Measurements from ENCODE around the gene MFAP1.

The MFAP1 gene

GRCh38 chr15:43775411-43775965, 49.0 kb downstream of the MFAP1 start:
- DNase-seq (ENCODE audit: low read depth, low spot score) = no peak
- Histone ChIP-seq H3K27ac (peak overlapping the region; percentile 77), H3K36me3 (ENCODE audit: insufficient read depth, low read length) (peaks cover 31% of the 10 kb centered on the region), H3K9ac (ENCODE audit: insufficient read length) (no peak overlapping the region), H3K4me3 (no peak overlapping the region), H3K9me3 (ENCODE audit: low read depth, low read length) (no peaks in the 10 kb centered on the region)
- TF ChIP-seq EZH2 (IDR thresholded peaks at IDR 0.05) = no peak
- TF ChIP-seq FOXP2 (optimal IDR thresholded peaks at IDR 0.05; ENCODE audit: control extremely low read depth, extremely low read length, insufficient read depth) = no peak
- TF ChIP-seq POLR2AphosphoS5 (IDR thresholded peaks at IDR 0.05; ENCODE audit: borderline replicate concordance, low read depth, low read length) = no peak

GRCh38 chr15:43774062-43774461, 50.4 kb downstream of the MFAP1 start:
- no peak for DNase-seq (ENCODE audit: low read depth, low spot score)
- H3K4me3 ChIP-seq = no peak overlapping the region
- no peaks in the 10 kb centered on the region for H3K9me3 ChIP-seq (ENCODE audit: low read depth, low read length)
- H3K9ac ChIP-seq (ENCODE audit: insufficient read length) = no peak overlapping the region
- H3K36me3 ChIP-seq (ENCODE audit: insufficient read depth, low read length) = peaks cover 44% of the 10 kb centered on the region
- TF ChIP-seq EZH2 (IDR thresholded peaks at IDR 0.05) (no peak), FOXP2 (optimal IDR thresholded peaks at IDR 0.05; ENCODE audit: control extremely low read depth, extremely low read length, insufficient read depth) (no peak), POLR2AphosphoS5 (IDR thresholded peaks at IDR 0.05; ENCODE audit: borderline replicate concordance, low read depth, low read length) (no peak)
- H3K27ac ChIP-seq = peak overlapping the region; percentile 77

GRCh38 chr15:43772624-43773023, 51.9 kb downstream of the MFAP1 start:
- H3K9ac ChIP-seq (ENCODE audit: insufficient read length) = no peak overlapping the region
- no peak for TF ChIP-seq POLR2AphosphoS5 (IDR thresholded peaks at IDR 0.05; ENCODE audit: borderline replicate concordance, low read depth, low read length)
- no peak for TF ChIP-seq FOXP2 (optimal IDR thresholded peaks at IDR 0.05; ENCODE audit: control extremely low read depth, extremely low read length, insufficient read depth)
- no peak for TF ChIP-seq EZH2 (IDR thresholded peaks at IDR 0.05)
- H3K36me3 ChIP-seq (ENCODE audit: insufficient read depth, low read length) = peaks cover 56% of the 10 kb centered on the region
- H3K27ac ChIP-seq = no peak overlapping the region; the same call in 1 of the 2 replicates
- H3K9me3 ChIP-seq (ENCODE audit: low read depth, low read length) = no peaks in the 10 kb centered on the region
- DNase-seq (ENCODE audit: low read depth, low spot score) = no peak
- no peak overlapping the region for H3K4me3 ChIP-seq

- no peak overlapping the region for H3K27ac ChIP-seq
- no peak overlapping the region for H3K9ac ChIP-seq (ENCODE audit: insufficient read length)
- H3K36me3 ChIP-seq (ENCODE audit: insufficient read depth, low read length) = peaks cover 63% of the 10 kb centered on the region
- no peak overlapping the region for H3K4me3 ChIP-seq
- no peak for TF ChIP-seq POLR2AphosphoS5 (IDR thresholded peaks at IDR 0.05; ENCODE audit: borderline replicate concordance, low read depth, low read length)
- no peak for TF ChIP-seq EZH2 (IDR thresholded peaks at IDR 0.05)
- TF ChIP-seq FOXP2 (optimal IDR thresholded peaks at IDR 0.05; ENCODE audit: control extremely low read depth, extremely low read length, insufficient read depth) = no peak
- no peaks in the 10 kb centered on the region for H3K9me3 ChIP-seq (ENCODE audit: low read depth, low read length)
- DNase-seq (ENCODE audit: low read depth, low spot score) = no peak
Measured at GRCh38 chr15:43771816-43772215, 52.7 kb downstream of the MFAP1 start.

GRCh38 chr15:43769584-43770228, 54.8 kb downstream of the MFAP1 start:
- H3K4me3 ChIP-seq = no peak overlapping the region
- no peak for DNase-seq (ENCODE audit: low read depth, low spot score)
- TF ChIP-seq POLR2AphosphoS5 (IDR thresholded peaks at IDR 0.05; ENCODE audit: borderline replicate concordance, low read depth, low read length) (no peak), EZH2 (IDR thresholded peaks at IDR 0.05) (no peak), FOXP2 (optimal IDR thresholded peaks at IDR 0.05; ENCODE audit: control extremely low read depth, extremely low read length, insufficient read depth) (no peak)
- H3K9ac ChIP-seq (ENCODE audit: insufficient read length) = no peak overlapping the region
- H3K9me3 ChIP-seq (ENCODE audit: low read depth, low read length) = no peaks in the 10 kb centered on the region
- peaks cover 84% of the 10 kb centered on the region for H3K36me3 ChIP-seq (ENCODE audit: insufficient read depth, low read length)
- H3K27ac ChIP-seq = no peak overlapping the region

GRCh38 chr15:43763819-43764446, 60.6 kb downstream of the MFAP1 start:
- no peak for DNase-seq (ENCODE audit: low read depth, low spot score)
- Histone ChIP-seq H3K4me3 (no peak overlapping the region), H3K9ac (ENCODE audit: insufficient read length) (no peak overlapping the region), H3K9me3 (ENCODE audit: low read depth, low read length) (no peaks in the 10 kb centered on the region), H3K27ac (no peak overlapping the region), H3K36me3 (ENCODE audit: insufficient read depth, low read length) (peaks cover 81% of the 10 kb centered on the region)
- TF ChIP-seq FOXP2 (optimal IDR thresholded peaks at IDR 0.05; ENCODE audit: control extremely low read depth, extremely low read length, insufficient read depth) = no peak
- no peak for TF ChIP-seq POLR2AphosphoS5 (IDR thresholded peaks at IDR 0.05; ENCODE audit: borderline replicate concordance, low read depth, low read length)
- TF ChIP-seq EZH2 (IDR thresholded peaks at IDR 0.05) = no peak

- TF ChIP-seq EZH2 (IDR thresholded peaks at IDR 0.05) (no peak), POLR2AphosphoS5 (IDR thresholded peaks at IDR 0.05; ENCODE audit: borderline replicate concordance, low read depth, low read length) (no peak), FOXP2 (optimal IDR thresholded peaks at IDR 0.05; ENCODE audit: control extremely low read depth, extremely low read length, insufficient read depth) (no peak)
- Histone ChIP-seq H3K9me3 (ENCODE audit: low read depth, low read length) (no peaks in the 10 kb centered on the region), H3K9ac (ENCODE audit: insufficient read length) (no peak overlapping the region), H3K27ac (peak overlapping the region; percentile 81), H3K36me3 (ENCODE audit: insufficient read depth, low read length) (peaks cover 76% of the 10 kb centered on the region), H3K4me3 (no peak overlapping the region)
- DNase-seq (ENCODE audit: low read depth, low spot score) = no peak
Measured at GRCh38 chr15:43762824-43763223, 61.7 kb downstream of the MFAP1 start.

Data from SK-N-MC (cell line).